Gastrocnemius medialis (tissue), 4 donors: ENCODE results near the gene PCDH9.

Experiments used
- POLR2A ChIP-seq, 2 donors: fragments of 450-650 bp; IDR thresholded peaks; one replicate each; pipeline ENCODE4 v1.6.1; 2017; ENCODE audit warnings: antibody characterized with exemption in 2 of 2, mild to moderate bottlenecking in 2 of 2, moderate library complexity in 2 of 2
- TF ChIP-seq, protein P1 (sequence below), 5 experiments: fragments of 450-650 bp in 3 of 5; fragments of 200-600 bp in 2 of 5; sonication (generic) in 2 of 5; IDR thresholded peaks in 4 of 5; conservative IDR thresholded peaks in 1 of 5; 1 replicate in 4 of 5; 2 replicates in 1 of 5; pipeline ENCODE4 v1.5.1; 2016 to 2019; ENCODE audit warnings: antibody characterized with exemption in 5 of 5, mild to moderate bottlenecking in 3 of 5, moderate library complexity in 3 of 5

DNA sequence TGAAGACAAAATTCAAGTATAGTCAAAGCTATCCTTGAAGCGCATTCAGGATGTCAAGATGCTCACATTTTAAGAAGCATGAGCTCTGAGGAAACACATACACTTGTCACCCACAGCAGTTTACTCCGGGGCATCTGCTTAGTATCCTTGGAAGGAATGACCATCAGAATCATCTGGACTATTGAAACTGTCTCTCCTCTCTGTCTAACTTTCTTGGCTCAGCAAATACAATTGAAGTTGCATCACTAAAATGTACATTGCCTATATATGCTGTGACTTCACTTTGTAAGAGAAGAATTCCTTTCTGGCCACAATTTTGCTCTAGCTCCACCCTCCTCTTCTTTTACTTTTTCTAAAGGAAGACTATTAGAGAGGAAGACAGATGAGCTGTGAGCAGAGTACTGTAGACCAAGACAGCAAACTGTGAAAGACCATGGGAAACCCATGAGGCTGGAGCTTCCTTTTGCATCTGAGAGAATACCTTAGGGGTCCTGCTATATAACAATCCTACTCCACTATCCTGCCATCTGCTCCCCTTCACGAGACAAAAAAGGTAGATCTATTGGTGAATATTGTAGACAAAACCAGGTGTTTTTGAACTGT is 906.3 kb downstream of the PCDH9 start:
- TF ChIP-seq, protein P1, sequence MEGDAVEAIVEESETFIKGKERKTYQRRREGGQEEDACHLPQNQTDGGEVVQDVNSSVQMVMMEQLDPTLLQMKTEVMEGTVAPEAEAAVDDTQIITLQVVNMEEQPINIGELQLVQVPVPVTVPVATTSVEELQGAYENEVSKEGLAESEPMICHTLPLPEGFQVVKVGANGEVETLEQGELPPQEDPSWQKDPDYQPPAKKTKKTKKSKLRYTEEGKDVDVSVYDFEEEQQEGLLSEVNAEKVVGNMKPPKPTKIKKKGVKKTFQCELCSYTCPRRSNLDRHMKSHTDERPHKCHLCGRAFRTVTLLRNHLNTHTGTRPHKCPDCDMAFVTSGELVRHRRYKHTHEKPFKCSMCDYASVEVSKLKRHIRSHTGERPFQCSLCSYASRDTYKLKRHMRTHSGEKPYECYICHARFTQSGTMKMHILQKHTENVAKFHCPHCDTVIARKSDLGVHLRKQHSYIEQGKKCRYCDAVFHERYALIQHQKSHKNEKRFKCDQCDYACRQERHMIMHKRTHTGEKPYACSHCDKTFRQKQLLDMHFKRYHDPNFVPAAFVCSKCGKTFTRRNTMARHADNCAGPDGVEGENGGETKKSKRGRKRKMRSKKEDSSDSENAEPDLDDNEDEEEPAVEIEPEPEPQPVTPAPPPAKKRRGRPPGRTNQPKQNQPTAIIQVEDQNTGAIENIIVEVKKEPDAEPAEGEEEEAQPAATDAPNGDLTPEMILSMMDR (IDR thresholded peaks at IDR 0.05 in 4 of 5, conservative IDR thresholded peaks at IDR 0.05 in 1 of 5) = no peak
- TF ChIP-seq POLR2A (IDR thresholded peaks at IDR 0.05) = no peak
